H1 (cell line): ENCODE data around the gene SPEN. TPM values are rescaled to one million over a fixed set of nuclear protein-coding genes. Genes with fewer than 3 reads are reported as not detected.
A peak's percentile ranks its signal among the peaks of the same experiment; 100 is the strongest.

ENCODE experiments used
- BACH1 ChIP-seq: IDR thresholded peaks from 2 replicates; pipeline ENCODE4 v1.6.1; 2012; ENCODE audit warnings: low read length, improper control_type of control experiment
- BCL11A ChIP-seq, 2 experiments: IDR thresholded peaks; one replicate each; pipeline ENCODE4 v1.6.1; 2011; ENCODE audit warnings: low read depth in 2 of 2, low read length in 2 of 2, mild to moderate bottlenecking in 2 of 2
- CEBPB ChIP-seq: IDR thresholded peaks from 2 replicates; pipeline ENCODE4 v1.6.1; 2012; ENCODE audit warnings: low read depth, low read length
- CHD2 ChIP-seq: IDR thresholded peaks from 2 replicates; pipeline ENCODE4 v1.6.1; 2012; ENCODE audit warnings: low read length, improper control_type of control experiment
- E2F6 ChIP-seq: IDR thresholded peaks from 2 replicates; pipeline ENCODE4 v1.6.1; 2012; ENCODE audit warnings: inconsistent platforms
- EGR1 ChIP-seq: IDR thresholded peaks from 2 replicates; pipeline ENCODE4 v1.6.1; 2011; ENCODE audit warnings: low read depth, low read length, borderline replicate concordance
- EP300 ChIP-seq, 2 experiments: IDR thresholded peaks; 1 replicate in 1 of 2; 2 replicates in 1 of 2; pipeline ENCODE4 v1.6.1; 2011 to 2012; ENCODE audit warnings: low read depth in 2 of 2, low read length in 2 of 2, mild to moderate bottlenecking in 2 of 2, borderline replicate concordance in 1 of 2, inconsistent platforms in 1 of 2, moderate library complexity in 1 of 2
- FOSL1 ChIP-seq: IDR thresholded peaks from 2 replicates; pipeline ENCODE4 v1.6.1; 2011; ENCODE audit warnings: mild to moderate bottlenecking, low read depth, low read length, moderate library complexity; ENCODE audit not compliant: insufficient read depth
- GTF2F1 ChIP-seq: IDR thresholded peaks from 2 replicates; pipeline ENCODE4 v1.6.1; 2012; ENCODE audit warnings: low read depth, low read length, improper control_type of control experiment, borderline replicate concordance
- KDM4A ChIP-seq: IDR thresholded peaks from one replicate; pipeline ENCODE4 v1.7.1; 2012; ENCODE audit warnings: low read depth, mild to moderate bottlenecking, moderate library complexity, low read length, inconsistent platforms; ENCODE audit not compliant: severe bottlenecking
- NRF1 ChIP-seq: IDR thresholded peaks from 2 replicates; pipeline ENCODE4 v1.6.1; 2011; ENCODE audit warnings: mild to moderate bottlenecking, low read depth, low read length, improper control_type of control experiment
- POLR2A ChIP-seq, 2 experiments: IDR thresholded peaks; 1 replicate in 1 of 2; 2 replicates in 1 of 2; pipeline ENCODE4 v1.6.1; 2011; ENCODE audit warnings: low read depth in 2 of 2, low read length in 2 of 2, mild to moderate bottlenecking in 2 of 2; ENCODE audit errors: control extremely low read depth in 1 of 2
- RAD21 ChIP-seq, 2 experiments: IDR thresholded peaks in 1 of 2; conservative IDR thresholded peaks in 1 of 2; 2 replicates each; pipeline ENCODE4 v1.6.1; 2011; ENCODE audit warnings: low read depth in 2 of 2, low read length in 2 of 2, improper control_type of control experiment in 1 of 2, inconsistent platforms in 1 of 2, mild to moderate bottlenecking in 1 of 2, moderate library complexity in 1 of 2
- RFX5 ChIP-seq: IDR thresholded peaks from 2 replicates; pipeline ENCODE4 v1.6.1; 2011; ENCODE audit warnings: low read depth, low read length, improper control_type of control experiment, borderline replicate concordance
- RNF2 ChIP-seq: fragments of 200-900, 300-1000 bp; sonication (generic); IDR thresholded peaks from 2 replicates; pipeline ENCODE4 v1.7.1; 2016; ENCODE audit warnings: borderline replicate concordance, low read depth, mild to moderate bottlenecking, antibody characterized with exemption, low read length; ENCODE audit not compliant: poor library complexity, severe bottlenecking; ENCODE audit errors: missing control alignments
- SAP30 ChIP-seq: fragments of 300-600 bp; sonication (generic); IDR thresholded peaks from 2 replicates; pipeline ENCODE4 v1.7.1; 2012; ENCODE audit warnings: low read length, moderate library complexity, mild to moderate bottlenecking, inconsistent platforms; ENCODE audit not compliant: insufficient read depth, insufficient replicate concordance
- SP2 ChIP-seq: IDR thresholded peaks from 2 replicates; pipeline ENCODE4 v1.6.1; 2012; ENCODE audit warnings: mild to moderate bottlenecking, low read length, inconsistent platforms
- SUZ12 ChIP-seq: fragments of 200-600 bp; sonication (generic); IDR thresholded peaks from 2 replicates; pipeline ENCODE4 v1.6.1; 2012; ENCODE audit warnings: mild to moderate bottlenecking, inconsistent platforms, low read length, moderate library complexity, mixed read lengths
- TAF1 ChIP-seq: IDR thresholded peaks from 2 replicates; pipeline ENCODE4 v1.6.1; 2011; ENCODE audit warnings: mild to moderate bottlenecking, low read depth, low read length
- USF2 ChIP-seq: IDR thresholded peaks from 2 replicates; pipeline ENCODE4 v1.6.1; 2011; ENCODE audit warnings: low read length, improper control_type of control experiment
- YY1 ChIP-seq: IDR thresholded peaks from 2 replicates; pipeline ENCODE4 v1.6.1; 2011; ENCODE audit warnings: low read depth, mild to moderate bottlenecking, low read length
- polyA plus RNA-seq, 7 experiments: library from polyadenylated mRNA; depleted of rRNA in 3 of 7; stranded (reverse) in 5 of 7; unstranded in 2 of 7; fragments of >200 nt in 5 of 7; fragments of 200-250 nt in 2 of 7; gene quantifications; 1 replicate in 5 of 7; 2 replicates in 1 of 7; 4 replicates in 1 of 7; pipeline versions ENCODE4 v1.2.1 to v1.2.3, GENCODE V29; 2011 to 2013; ENCODE audit warnings: missing spikeins in 2 of 7, mixed read lengths in 2 of 7
- total RNA-seq: library from RNA; stranded (reverse); fragmentation: NEBNext Ultra II Directional; extraction: Animal tissue kit (Norgen Biotek cat#: 25700); gene quantifications from 2 replicates; pipeline ENCODE4 v1.2.1, GENCODE V29; 2021

Gene SPEN
- total and polyA plus RNA-seq, 2 of the 8 experiments (the other 6 are each of a cell fraction or from before 2014, with no cell fraction given), result 12.5 to 52.1 TPM

GRCh38 chr1:15834406-15835204, 12.9 kb upstream of the SPEN start (continued):
- TF ChIP-seq SAP30 (no peak), CHD2 (0 out of 2 replicates have a peak, but pooled peaks have one; percentile 15), USF2 (no peak; the same call in 1 of the 2 replicates), CEBPB (no peak), E2F6 (no peak; the same call in none of the 2 replicates), NRF1 (0 out of 2 replicates have a peak, but pooled peaks have one; percentile 13), YY1 (peak; percentile 99), KDM4A (peak; percentile 51), BACH1 (no peak; the same call in 1 of the 2 replicates), GTF2F1 (peak; percentile 64; the same call in 1 of the 2 replicates), EP300 (IDR thresholded peaks at IDR 0.05; ENCODE audit: borderline replicate concordance in 1 of 2, low read depth in 2 of 2, low read length in 2 of 2) (peak in 1 of 2 experiments; percentile 66; a peak in 2 of 3 replicates), SP2 (no peak), POLR2A (IDR thresholded peaks at IDR 0.05; ENCODE audit: control extremely low read depth in 1 of 2, low read depth in 2 of 2, low read length in 2 of 2) (peak; percentile 50 to 91), RNF2 (no peak), RAD21 (IDR thresholded peaks at IDR 0.05 in 1 of 2, conservative IDR thresholded peaks at IDR 0.05 in 1 of 2; ENCODE audit: low read depth in 2 of 2, low read length in 2 of 2) (no peak), EGR1 (peak; percentile 54), SUZ12 (no peak), RFX5 (no peak), FOSL1 (0 out of 2 replicates have a peak, but pooled peaks have one; percentile 49), BCL11A (IDR thresholded peaks at IDR 0.05; ENCODE audit: low read depth in 2 of 2, low read length in 2 of 2) (no peak), TAF1 (peak; percentile 77)
